ENCODE data around the gene CCDC9. TPM values are rescaled to one million over a fixed set of nuclear protein-coding genes. Genes with fewer than 3 reads are reported as not detected.

Gene CCDC9
- total RNA-seq, 2 donors from 2014 or later, result 21.4 to 28.7 TPM

DNA sequence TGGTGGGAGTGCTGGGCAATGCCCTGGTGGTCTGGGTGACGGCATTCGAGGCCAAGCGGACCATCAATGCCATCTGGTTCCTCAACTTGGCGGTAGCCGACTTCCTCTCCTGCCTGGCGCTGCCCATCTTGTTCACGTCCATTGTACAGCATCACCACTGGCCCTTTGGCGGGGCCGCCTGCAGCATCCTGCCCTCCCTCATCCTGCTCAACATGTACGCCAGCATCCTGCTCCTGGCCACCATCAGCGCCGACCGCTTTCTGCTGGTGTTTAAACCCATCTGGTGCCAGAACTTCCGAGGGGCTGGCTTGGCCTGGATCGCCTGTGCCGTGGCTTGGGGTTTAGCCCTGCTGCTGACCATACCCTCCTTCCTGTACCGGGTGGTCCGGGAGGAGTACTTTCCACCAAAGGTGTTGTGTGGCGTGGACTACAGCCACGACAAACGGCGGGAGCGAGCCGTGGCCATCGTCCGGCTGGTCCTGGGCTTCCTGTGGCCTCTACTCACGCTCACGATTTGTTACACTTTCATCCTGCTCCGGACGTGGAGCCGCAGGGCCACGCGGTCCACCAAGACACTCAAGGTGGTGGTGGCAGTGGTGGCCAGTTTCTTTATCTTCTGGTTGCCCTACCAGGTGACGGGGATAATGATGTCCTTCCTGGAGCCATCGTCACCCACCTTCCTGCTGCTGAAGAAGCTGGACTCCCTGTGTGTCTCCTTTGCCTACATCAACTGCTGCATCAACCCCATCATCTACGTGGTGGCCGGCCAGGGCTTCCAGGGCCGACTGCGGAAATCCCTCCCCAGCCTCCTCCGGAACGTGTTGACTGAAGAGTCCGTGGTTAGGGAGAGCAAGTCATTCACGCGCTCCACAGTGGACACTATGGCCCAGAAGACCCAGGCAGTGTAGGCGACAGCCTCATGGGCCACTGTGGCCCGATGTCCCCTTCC is 63.9 kb downstream of the CCDC9 start:
- ATAC-seq (no peak), DNase-seq (no peak)
- intact Hi-C loops (cut with DNase I), result no loop called here

Small RNA genes lying within 50 kb of the gene (microRNA-seq; reads per million reads assigned to microRNA genes)
- gene MIR3190 (0 reads per million in 2 donors), gene MIR3191 (0 reads per million in 2 donors)

Other genes with a start within 250 kb of the CCDC9 start
- gene NPAS1, start 236.7 kb upstream of the CCDC9 start, total RNA-seq, result 1 to 10 TPM in 1 of 2 donors, under 1 TPM in 1; 0.44 to 1.2 TPM
- gene TMEM160, start 207.9 kb upstream of the CCDC9 start, total RNA-seq, result 10 to 100 TPM; 30.6 to 35.8 TPM
- 10 to 100 TPM; 24.2 to 26.3 TPM for gene ZC3H4, start 142.7 kb upstream of the CCDC9 start, total RNA-seq
- gene SAE1, start 125.7 kb upstream of the CCDC9 start, total RNA-seq, result 10 to 100 TPM; 50.1 to 54.7 TPM
- 1 to 10 TPM; 2.9 to 4.1 TPM for gene BBC3, start 25.3 kb upstream of the CCDC9 start, total RNA-seq
- 10 to 100 TPM; 16.1 to 17.1 TPM for gene INAFM1, start 18.4 kb downstream of the CCDC9 start, total RNA-seq
- 10 to 100 TPM; 13.4 to 15.6 TPM for gene C5AR1, start 53.3 kb downstream of the CCDC9 start, total RNA-seq
- 1 to 10 TPM in 1 of 2 donors, under 1 TPM in 1; 0.81 to 2.4 TPM for gene C5AR2, start 75.7 kb downstream of the CCDC9 start, total RNA-seq
- 1 to 10 TPM; 5.9 to 6.8 TPM for gene DHX34, start 92.8 kb downstream of the CCDC9 start, total RNA-seq
- gene MEIS3, start 163.0 kb downstream of the CCDC9 start, total RNA-seq, result 1 to 10 TPM; 5.6 to 7.0 TPM
- gene SLC8A2, start 215.4 kb downstream of the CCDC9 start, total RNA-seq, result under 1 TPM in 1 of 2 donors, not detected in 1; 0.15 TPM
- 10 to 100 TPM in 1 of 2 donors, 1 to 10 TPM in 1; 6.9 to 10.5 TPM for gene KPTN, start 227.7 kb downstream of the CCDC9 start, total RNA-seq

All from left cardiac atrium (tissue), 4 donors.